ENCODE results near the gene RPA3. TPM values are rescaled to one million over a fixed set of nuclear protein-coding genes. Genes with fewer than 3 reads are reported as not detected.

The RPA3 gene
- total RNA-seq, 1 donor from 2014 or later = 0.96 TPM

- no peak for DNase-seq (ENCODE audit: low spot score in 2 of 2)
- no peaks in the 10 kb centered on the region for H3K4me1 ChIP-seq
- no peaks in the 10 kb centered on the region for H3K9me3 ChIP-seq
- TF ChIP-seq CTCF (IDR thresholded peaks at IDR 0.05) = no peak
- H3K4me3 ChIP-seq = no peak overlapping the region
- intact Hi-C loops (cut with DNase I) = no loop called here
- no peak overlapping the region for H3K27ac ChIP-seq
- H3K36me3 ChIP-seq = no peaks in the 10 kb centered on the region
- H3K27me3 ChIP-seq = no peaks in the 10 kb centered on the region
Observed at GRCh38 chr7:7652798-7653540, 65.4 kb downstream of the RPA3 start.

- DNase-seq (ENCODE audit: low spot score in 2 of 2) = no peak
- intact Hi-C loops (cut with DNase I) = no loop called here
- Histone ChIP-seq H3K4me3 (no peak overlapping the region), H3K27me3 (no peaks in the 10 kb centered on the region), H3K4me1 (no peaks in the 10 kb centered on the region), H3K27ac (no peak overlapping the region), H3K9me3 (no peaks in the 10 kb centered on the region), H3K36me3 (no peaks in the 10 kb centered on the region)
- no peak for TF ChIP-seq CTCF (IDR thresholded peaks at IDR 0.05)
Observed at GRCh38 chr7:7651479-7651878, 66.9 kb downstream of the RPA3 start.

GRCh38 chr7:7650682-7651206 lies 67.7 kb downstream of the RPA3 start:
- Histone ChIP-seq H3K4me3 (no peak overlapping the region), H3K27me3 (no peaks in the 10 kb centered on the region), H3K36me3 (no peaks in the 10 kb centered on the region), H3K27ac (no peak overlapping the region), H3K4me1 (no peaks in the 10 kb centered on the region), H3K9me3 (no peaks in the 10 kb centered on the region)
- intact Hi-C loops (cut with DNase I) = no loop called here
- no peak for DNase-seq (ENCODE audit: low spot score in 2 of 2)
- no peak for TF ChIP-seq CTCF (IDR thresholded peaks at IDR 0.05)

- TF ChIP-seq CTCF (IDR thresholded peaks at IDR 0.05) = no peak
- no peaks in the 10 kb centered on the region for H3K4me1 ChIP-seq
- no peaks in the 10 kb centered on the region for H3K36me3 ChIP-seq
- no peaks in the 10 kb centered on the region for H3K9me3 ChIP-seq
- H3K27me3 ChIP-seq = no peaks in the 10 kb centered on the region
- no peak overlapping the region for H3K4me3 ChIP-seq
- H3K27ac ChIP-seq = no peak overlapping the region
- DNase-seq (ENCODE audit: low spot score in 2 of 2) = no peak
- intact Hi-C loops (cut with DNase I) = loop anchor here (10.0 kb wide), 1 partner anchor 417 kb away; no protein-coding TSS in a partner anchor
Observed at GRCh38 chr7:7647495-7648036, 70.8 kb downstream of the RPA3 start.

- intact Hi-C loops (cut with DNase I) = loop anchor here (5.0 to 10.0 kb wide), 2 partner anchors 423 to 935 kb away; partner anchors contain the start of gene ZNF12
- peaks cover 0 to 9% of the 10 kb centered on the region in 2 donors for H3K4me1 ChIP-seq
- no peak overlapping the region for H3K27ac ChIP-seq
- no peak for TF ChIP-seq CTCF (IDR thresholded peaks at IDR 0.05)
- no peak overlapping the region for H3K4me3 ChIP-seq
- no peak for DNase-seq (ENCODE audit: low spot score in 2 of 2)
- no peaks in the 10 kb centered on the region for H3K36me3 ChIP-seq
- no peaks in the 10 kb centered on the region for H3K9me3 ChIP-seq
- H3K27me3 ChIP-seq = no peaks in the 10 kb centered on the region
Observed at GRCh38 chr7:7642081-7642480, 76.3 kb downstream of the RPA3 start.

Measured in ascending aorta (tissue), 2 donors.